Astrocyte (in vitro differentiated cells and primary cell): ENCODE results near the gene DGKB.

Source experiments
- EZH2 ChIP-seq: IDR thresholded peaks from 2 replicates; pipeline ENCODE4 v1.6.1; 2012; ENCODE audit warnings: mild to moderate bottlenecking, low read length, inconsistent platforms; ENCODE audit not compliant: insufficient read depth
- TF ChIP-seq, protein P1 (sequence below): IDR thresholded peaks from 2 replicates; pipeline ENCODE4 v1.5.1; 2011; ENCODE audit warnings: low read depth, mild to moderate bottlenecking, inconsistent platforms, low read length, moderate library complexity; ENCODE audit not compliant: insufficient read depth

DNA sequence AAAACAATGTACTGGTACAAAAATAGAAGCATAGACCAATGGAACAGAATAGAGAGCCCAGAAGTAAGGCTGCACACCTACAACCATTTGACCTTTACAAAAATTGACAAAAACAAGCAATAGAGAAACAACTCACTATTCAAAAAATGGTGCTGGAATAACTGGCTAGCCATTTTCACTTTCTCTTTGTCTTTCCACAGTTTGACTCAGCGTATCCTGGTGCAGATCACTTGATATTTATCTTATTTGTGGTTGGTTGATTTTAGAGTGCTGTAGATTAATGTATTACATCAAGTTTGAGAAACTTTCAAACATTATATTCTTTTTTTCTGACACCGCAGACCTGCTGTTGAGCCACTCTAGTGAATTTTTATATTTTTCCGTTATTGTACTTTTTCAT, 381.4 kb downstream of the DGKB start:
- TF ChIP-seq, protein P1, sequence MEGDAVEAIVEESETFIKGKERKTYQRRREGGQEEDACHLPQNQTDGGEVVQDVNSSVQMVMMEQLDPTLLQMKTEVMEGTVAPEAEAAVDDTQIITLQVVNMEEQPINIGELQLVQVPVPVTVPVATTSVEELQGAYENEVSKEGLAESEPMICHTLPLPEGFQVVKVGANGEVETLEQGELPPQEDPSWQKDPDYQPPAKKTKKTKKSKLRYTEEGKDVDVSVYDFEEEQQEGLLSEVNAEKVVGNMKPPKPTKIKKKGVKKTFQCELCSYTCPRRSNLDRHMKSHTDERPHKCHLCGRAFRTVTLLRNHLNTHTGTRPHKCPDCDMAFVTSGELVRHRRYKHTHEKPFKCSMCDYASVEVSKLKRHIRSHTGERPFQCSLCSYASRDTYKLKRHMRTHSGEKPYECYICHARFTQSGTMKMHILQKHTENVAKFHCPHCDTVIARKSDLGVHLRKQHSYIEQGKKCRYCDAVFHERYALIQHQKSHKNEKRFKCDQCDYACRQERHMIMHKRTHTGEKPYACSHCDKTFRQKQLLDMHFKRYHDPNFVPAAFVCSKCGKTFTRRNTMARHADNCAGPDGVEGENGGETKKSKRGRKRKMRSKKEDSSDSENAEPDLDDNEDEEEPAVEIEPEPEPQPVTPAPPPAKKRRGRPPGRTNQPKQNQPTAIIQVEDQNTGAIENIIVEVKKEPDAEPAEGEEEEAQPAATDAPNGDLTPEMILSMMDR = no peak
- no peak for TF ChIP-seq EZH2
